ENCODE results near the gene PDE6B.
"Not testable (repeated sequence)": the region's sequence is repeated elsewhere in the genome, so short reads cannot be mapped to it uniquely, and the experiment has no call there.

The PDE6B gene

GRCh38 chr4:669806-670559 is 44.6 kb downstream of the PDE6B start:
- DNase-seq (ENCODE audit: low read depth in 2 of 2, low spot score in 1 of 2), result not testable (repeated sequence)

GRCh38 chr4:671769-672168 is 46.4 kb downstream of the PDE6B start:
- DNase-seq (ENCODE audit: low read depth in 2 of 2, low spot score in 1 of 2), result no peak

GRCh38 chr4:673349-674091 is 48.1 kb downstream of the PDE6B start:
- no peak for DNase-seq (ENCODE audit: low read depth in 2 of 2, low spot score in 1 of 2)

GRCh38 chr4:674172-675035 is 49.0 kb downstream of the PDE6B start, which contains the start of the genes ATP5ME and MYL5:
Gene ATP5ME, minus strand, starts transcription at chr4:674276. Its CDS starts 29 bp downstream, at chr4:674247.
Gene MYL5, plus strand, starts transcription at chr4:674542. Its CDS starts 3,485 bp downstream, at chr4:678027.
- peak; percentile 93 to 94 for DNase-seq (ENCODE audit: low read depth in 2 of 2, low spot score in 1 of 2)

- no peak for DNase-seq (ENCODE audit: low read depth in 2 of 2, low spot score in 1 of 2)
Observed at GRCh38 chr4:675036-675882, 49.9 kb downstream of the PDE6B start.

GRCh38 chr4:675980-676870 is 50.9 kb downstream of the PDE6B start:
- DNase-seq (ENCODE audit: low read depth in 2 of 2, low spot score in 1 of 2), result no peak

GRCh38 chr4:676871-677235 is 51.5 kb downstream of the PDE6B start:
- DNase-seq (ENCODE audit: low read depth in 2 of 2, low spot score in 1 of 2), result no peak

- no peak for DNase-seq (ENCODE audit: low read depth in 2 of 2, low spot score in 1 of 2)
Observed at GRCh38 chr4:677431-678293, 52.3 kb downstream of the PDE6B start.

GRCh38 chr4:678331-679103 is 53.1 kb downstream of the PDE6B start:
- no peak for DNase-seq (ENCODE audit: low read depth in 2 of 2, low spot score in 1 of 2)

GRCh38 chr4:679104-679481 is 53.7 kb downstream of the PDE6B start:
- no peak for DNase-seq (ENCODE audit: low read depth in 2 of 2, low spot score in 1 of 2)

GRCh38 chr4:679629-680028 is 54.3 kb downstream of the PDE6B start:
- no peak for DNase-seq (ENCODE audit: low read depth in 2 of 2, low spot score in 1 of 2)

GRCh38 chr4:680091-680490 is 54.7 kb downstream of the PDE6B start:
- DNase-seq (ENCODE audit: low read depth in 2 of 2, low spot score in 1 of 2), result no peak

- no peak for DNase-seq (ENCODE audit: low read depth in 2 of 2, low spot score in 1 of 2)
Observed at GRCh38 chr4:680551-680927, 55.2 kb downstream of the PDE6B start.

- no peak for DNase-seq (ENCODE audit: low read depth in 2 of 2, low spot score in 1 of 2)
Observed at GRCh38 chr4:680928-681645, 55.7 kb downstream of the PDE6B start.

GRCh38 chr4:681736-682451 is 56.5 kb downstream of the PDE6B start:
- no peak for DNase-seq (ENCODE audit: low read depth in 2 of 2, low spot score in 1 of 2)

- DNase-seq (ENCODE audit: low read depth in 2 of 2, low spot score in 1 of 2), result no peak
Observed at GRCh38 chr4:682490-683172, 57.3 kb downstream of the PDE6B start.

Data from stimulated activated CD8-positive, alpha-beta memory T cell treated with anti-CD3 and anti-CD28 coated beads, Interleukin-4, amount 100 ng/mL, for 4 hours (primary cell).